ENCODE data around the gene NFE2L2. TPM values are rescaled to one million over a fixed set of nuclear protein-coding genes. Genes with fewer than 3 reads are reported as not detected.

NFE2L2 gene
- total RNA-seq, 4 donors from 2014 or later = 147 to 315 (median 189) TPM

- intact Hi-C loops (cut with DNase I) = no loop called here
- DNase-seq = no peak
- H3K9me3 ChIP-seq = no peaks in the 10 kb centered on the region
- peaks cover 0 to 10% (median 0%) of the 10 kb centered on the region in 3 donors for H3K36me3 ChIP-seq
- no peaks in the 10 kb centered on the region for H3K27me3 ChIP-seq
- H3K4me3 ChIP-seq = no peak overlapping the region
- H3K27ac ChIP-seq = peak overlapping the region; percentile 18 to 83 (median 69)
- 58 to 76% methylated on average over 3 to 6 of the region's 6 CpGs for WGBS, 2 donors
- peaks cover 25 to 97% (median 32%) of the 10 kb centered on the region in 3 donors for H3K4me1 ChIP-seq
- TF ChIP-seq POLR2A (IDR thresholded peaks at IDR 0.05) (no peak), CTCF (IDR thresholded peaks at IDR 0.05) (no peak)
These were observed 17.1 kb upstream of the NFE2L2 start for GRCh38 chr2:177281400-177282180.

- WGBS, 2 donors = 90% methylated on average over 1 to 2 of the region's 2 CpGs
- intact Hi-C loops (cut with DNase I) = no loop called here
- TF ChIP-seq CTCF (IDR thresholded peaks at IDR 0.05) (no peak), POLR2A (IDR thresholded peaks at IDR 0.05) (no peak)
These were observed 15.3 kb upstream of the NFE2L2 start for GRCh38 chr2:177279847-177280246.

GRCh38 chr2:177275743-177276055, 11.2 kb upstream of the NFE2L2 start:
- Histone ChIP-seq H3K9me3 (no peaks in the 10 kb centered on the region), H3K36me3 (no peaks in the 10 kb centered on the region), H3K27ac (peak overlapping the region; percentile 50 to 99 (median 71)), H3K4me1 (peaks cover 10 to 100% (median 15%) of the 10 kb centered on the region in 3 donors), H3K4me3 (peak overlapping the region in 1 of 4 donors; percentile 23), H3K27me3 (no peaks in the 10 kb centered on the region)
- intact Hi-C loops (cut with DNase I) = no loop called here
- WGBS, 2 donors = 26 to 41% methylated on average over 4 of the region's 4 CpGs
- DNase-seq = no peak
- no peak for TF ChIP-seq POLR2A (IDR thresholded peaks at IDR 0.05)
- TF ChIP-seq CTCF (IDR thresholded peaks at IDR 0.05) = no peak

More at GRCh38 chr2:177279847-177280246, 15.3 kb upstream of the NFE2L2 start:
- Histone ChIP-seq H3K4me1 (peaks cover 25 to 97% (median 35%) of the 10 kb centered on the region in 3 donors), H3K36me3 (no peaks in the 10 kb centered on the region), H3K4me3 (no peak overlapping the region), H3K27me3 (no peaks in the 10 kb centered on the region), H3K27ac (peak overlapping the region in 2 of 4 donors; percentile 2 to 59), H3K9me3 (no peaks in the 10 kb centered on the region)
- no peak for DNase-seq

- no peak for DNase-seq
These were observed 10.7 kb upstream of the NFE2L2 start for GRCh38 chr2:177275040-177275742.

More at GRCh38 chr2:177275040-177275742, 10.7 kb upstream of the NFE2L2 start:
- Histone ChIP-seq H3K36me3 (no peaks in the 10 kb centered on the region), H3K4me1 (peaks cover 10 to 100% (median 15%) of the 10 kb centered on the region in 3 donors), H3K27me3 (no peaks in the 10 kb centered on the region), H3K4me3 (peak overlapping the region in 1 of 4 donors; percentile 23), H3K27ac (peak overlapping the region; percentile 50 to 99 (median 71)), H3K9me3 (no peaks in the 10 kb centered on the region)
- TF ChIP-seq CTCF (IDR thresholded peaks at IDR 0.05) (no peak), POLR2A (IDR thresholded peaks at IDR 0.05) (no peak)
- WGBS, 2 donors = 25 to 36% methylated on average over 5 of the region's 5 CpGs
- intact Hi-C loops (cut with DNase I) = no loop called here
